Karpas-422 (cell line): Measurements from ENCODE around the gene STK11. TPM values are rescaled to one million over a fixed set of nuclear protein-coding genes. Genes with fewer than 3 reads are reported as not detected.
"Not testable (repeated sequence)": the region's sequence is repeated elsewhere in the genome, so short reads cannot be mapped to it uniquely, and the experiment has no call there.

ENCODE experiments used
- DNase-seq: peaks from one replicate; pipeline ENCODE4 v3.0.0-alpha.2; 2015
- H2AFZ ChIP-seq: fragments of 200-600 bp; sonication (generic); 2 replicates; pipeline ENCODE4 v1.6.1; 2014; ENCODE audit warnings: antibody characterized with exemption, low read length, mixed read lengths
- H3K27ac ChIP-seq: fragments of 200-600 bp; sonication (generic); 2 replicates; pipeline ENCODE4 v1.5.1; 2014; ENCODE audit warnings: mild to moderate bottlenecking, low read length, moderate library complexity
- H3K27me3 ChIP-seq: fragments of 200-600 bp; sonication (generic); 2 replicates; pipeline ENCODE4 v1.6.1; 2014; ENCODE audit warnings: low read length, mixed read lengths
- H3K36me3 ChIP-seq: fragments of 200-600 bp; sonication (generic); 2 replicates; pipeline ENCODE4 v1.6.1; 2014; ENCODE audit warnings: low read length, mixed read lengths; ENCODE audit not compliant: insufficient read depth
- H3K4me1 ChIP-seq: fragments of 200-600 bp; sonication (generic); 2 replicates; pipeline ENCODE4 v1.6.1; 2014; ENCODE audit warnings: mild to moderate bottlenecking, low read length, mixed read lengths
- H3K4me2 ChIP-seq: fragments of 200-600 bp; sonication (generic); 2 replicates; pipeline ENCODE4 v1.6.1; 2014; ENCODE audit warnings: low read length, low read depth, mild to moderate bottlenecking; ENCODE audit not compliant: poor library complexity, severe bottlenecking
- H3K4me3 ChIP-seq: fragments of 200-600 bp; sonication (generic); 2 replicates; pipeline ENCODE4 v1.5.1; 2014; ENCODE audit warnings: mild to moderate bottlenecking, antibody characterized with exemption, low read length, mixed read lengths
- H3K79me2 ChIP-seq: fragments of 200-600 bp; sonication (generic); 2 replicates; pipeline ENCODE4 v1.6.1; 2014; ENCODE audit warnings: mild to moderate bottlenecking, low read length, mixed read lengths
- H3K9ac ChIP-seq: fragments of 200-600 bp; sonication (generic); 2 replicates; pipeline ENCODE4 v1.6.0; 2014; ENCODE audit warnings: low read length
- H3K9me2 ChIP-seq: fragments of 200-600 bp; sonication (generic), shearing (Covaris generic); replicated peaks from 2 replicates; pipeline ENCODE4 v1.6.0; 2014; ENCODE audit warnings: mild to moderate bottlenecking, low read length, moderate library complexity; ENCODE audit not compliant: insufficient read depth
- H3K9me3 ChIP-seq: fragments of 300-700, 200-600 bp; sonication (generic); 2 replicates; pipeline ENCODE4 v1.6.1; 2014; ENCODE audit warnings: low read length, mixed read lengths
- H4K20me1 ChIP-seq: fragments of 200-600 bp; sonication (generic); 2 replicates; pipeline ENCODE4 v1.6.1; 2014; ENCODE audit warnings: mild to moderate bottlenecking, antibody characterized with exemption, low read length, low read depth; ENCODE audit not compliant: insufficient read depth
- total RNA-seq: library from RNA; depleted of rRNA; stranded (reverse); fragments of >200 nt; shearing (Covaris generic); gene quantifications from 2 replicates; pipeline ENCODE4 v1.2.3, GENCODE V29; 2014; ENCODE audit warnings: low replicate concordance

The STK11 gene
- total RNA-seq, 1 experiment from 2014 or later, result 40.3 TPM

DNA sequence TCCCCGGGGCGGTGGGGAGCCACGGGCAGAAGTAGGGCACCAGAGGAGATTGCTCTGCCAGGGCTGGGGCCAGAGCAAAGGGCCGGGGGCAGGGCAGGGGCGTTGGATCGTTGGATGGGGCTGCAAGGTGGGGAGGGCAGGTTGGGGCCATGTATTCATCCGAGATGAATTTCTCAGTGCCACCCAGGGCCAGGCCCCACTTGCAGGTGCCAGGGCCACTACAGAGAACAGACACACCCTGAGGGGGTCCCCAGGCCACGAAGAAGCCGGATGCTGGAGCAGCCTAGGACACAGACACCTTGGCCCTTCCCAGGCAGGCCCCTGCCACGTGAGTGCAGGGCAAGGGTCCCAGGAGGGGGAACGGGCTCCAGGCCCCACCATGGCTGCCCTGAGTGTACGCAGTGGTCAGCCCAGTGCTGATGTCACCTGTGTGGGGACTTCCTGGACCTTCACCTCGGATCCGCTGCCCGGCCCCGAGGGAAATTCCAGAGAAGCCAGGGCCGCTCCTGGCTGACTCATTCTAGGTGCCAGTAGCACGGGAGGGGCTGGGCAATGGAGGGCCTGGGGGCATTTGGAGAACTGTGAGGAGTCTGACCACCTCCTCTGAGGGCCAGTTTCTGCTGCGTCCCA is 21.9 kb upstream of the STK11 start:
- Histone ChIP-seq H3K4me2 (no peak overlapping the region), H3K9ac (no peak overlapping the region)

GRCh38 chr19:1189419-1189818 is 16.2 kb upstream of the STK11 start:
- H2AFZ ChIP-seq, result no peak overlapping the region
- H3K4me2 ChIP-seq, result no peak overlapping the region
- no peaks in the 10 kb centered on the region for H4K20me1 ChIP-seq
- no peaks in the 10 kb centered on the region for H3K9me3 ChIP-seq
- H3K9me2 ChIP-seq, result no peaks in the 10 kb centered on the region
- peaks cover 2% of the 10 kb centered on the region; the same call in 1 of the 2 replicates for H3K4me1 ChIP-seq
- H3K9ac ChIP-seq, result no peak overlapping the region
- no peak for DNase-seq
- no peak overlapping the region for H3K4me3 ChIP-seq
- no peaks in the 10 kb centered on the region for H3K79me2 ChIP-seq
- H3K36me3 ChIP-seq, result no peaks in the 10 kb centered on the region
- no peak overlapping the region for H3K27ac ChIP-seq
- no peaks in the 10 kb centered on the region for H3K27me3 ChIP-seq

More for the DNA sequence above, 21.9 kb upstream of the STK11 start:
- no peaks in the 10 kb centered on the region for H3K79me2 ChIP-seq
- no peaks in the 10 kb centered on the region for H3K9me3 ChIP-seq
- no peaks in the 10 kb centered on the region for H3K36me3 ChIP-seq
- no peak overlapping the region for H3K4me3 ChIP-seq
- no peaks in the 10 kb centered on the region for H3K9me2 ChIP-seq
- no peaks in the 10 kb centered on the region for H4K20me1 ChIP-seq
- no peak overlapping the region for H3K27ac ChIP-seq
- DNase-seq, result no peak
- H3K4me1 ChIP-seq, result no peaks in the 10 kb centered on the region
- no peaks in the 10 kb centered on the region for H3K27me3 ChIP-seq
- H2AFZ ChIP-seq, result no peak overlapping the region

GRCh38 chr19:1199531-1199930 is 6.0 kb upstream of the STK11 start:
- Histone ChIP-seq H3K4me1 (no peaks in the 10 kb centered on the region), H3K36me3 (no peaks in the 10 kb centered on the region), H3K9me2 (no peaks in the 10 kb centered on the region), H3K4me2 (no peak overlapping the region), H2AFZ (no peak overlapping the region), H3K9me3 (no peaks in the 10 kb centered on the region), H4K20me1 (no peaks in the 10 kb centered on the region), H3K27ac (no peak overlapping the region), H3K27me3 (no peaks in the 10 kb centered on the region), H3K4me3 (no peak overlapping the region), H3K79me2 (no peaks in the 10 kb centered on the region), H3K9ac (no peak overlapping the region)
- DNase-seq, result no peak

DNA sequence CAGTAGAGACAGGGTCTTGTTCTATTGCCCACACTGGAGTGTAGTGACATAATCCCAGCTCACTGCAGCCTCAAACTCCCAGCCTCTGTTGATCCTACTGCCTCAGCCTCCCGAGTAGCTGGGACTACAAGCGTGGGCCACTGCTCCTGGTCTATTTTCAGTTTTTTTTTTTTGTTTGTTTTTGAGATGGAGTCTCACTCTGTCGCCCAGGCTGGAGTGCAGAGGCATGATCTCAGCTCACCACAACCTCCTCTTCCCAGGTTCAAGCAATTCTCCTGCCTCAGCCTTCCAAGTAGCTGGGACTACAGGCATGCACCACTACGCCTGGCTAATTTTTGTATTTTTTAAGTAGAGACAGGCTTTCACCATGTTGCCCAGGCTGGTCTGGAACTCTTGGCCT is 5.0 kb upstream of the STK11 start:
- not testable (repeated sequence) for H3K36me3 ChIP-seq, H3K9ac ChIP-seq, H3K9me3 ChIP-seq, DNase-seq, H3K79me2 ChIP-seq, H3K4me1 ChIP-seq, H3K4me2 ChIP-seq, H3K9me2 ChIP-seq, H3K4me3 ChIP-seq, H2AFZ ChIP-seq, H3K27me3 ChIP-seq, H4K20me1 ChIP-seq, H3K27ac ChIP-seq

- peak overlapping the region; percentile 72 for H3K9ac ChIP-seq
- H3K4me1 ChIP-seq, result peaks cover 12% of the 10 kb centered on the region
- no peaks in the 10 kb centered on the region for H3K27me3 ChIP-seq
- H3K4me3 ChIP-seq, result peak overlapping the region; percentile 68
- peaks cover 17% of the 10 kb centered on the region for H4K20me1 ChIP-seq
- no peak overlapping the region for H2AFZ ChIP-seq
- H3K9me3 ChIP-seq, result no peaks in the 10 kb centered on the region
- H3K27ac ChIP-seq, result peak overlapping the region; percentile 64
- peaks cover 49% of the 10 kb centered on the region for H3K79me2 ChIP-seq
- peak overlapping the region; percentile 72 for H3K4me2 ChIP-seq
- H3K36me3 ChIP-seq, result peaks cover 4% of the 10 kb centered on the region; the same call in 1 of the 2 replicates
- H3K9me2 ChIP-seq, result no peaks in the 10 kb centered on the region
- DNase-seq, result no peak
Observed at GRCh38 chr19:1206150-1206863, 729 bp downstream of the STK11 start.

GRCh38 chr19:1206864-1207450 is 1.4 kb downstream of the STK11 start:
- Histone ChIP-seq H3K9ac (peak overlapping the region; percentile 72), H3K4me2 (peak overlapping the region; percentile 72), H2AFZ (no peak overlapping the region), H3K36me3 (peaks cover 4% of the 10 kb centered on the region; the same call in 1 of the 2 replicates), H3K27me3 (no peaks in the 10 kb centered on the region), H3K4me3 (peak overlapping the region; percentile 68), H3K4me1 (peaks cover 12% of the 10 kb centered on the region), H3K27ac (peak overlapping the region; percentile 64), H4K20me1 (peaks cover 17% of the 10 kb centered on the region), H3K9me2 (no peaks in the 10 kb centered on the region), H3K79me2 (peaks cover 56% of the 10 kb centered on the region), H3K9me3 (no peaks in the 10 kb centered on the region)
- DNase-seq, result peak; percentile 76

GRCh38 chr19:1208830-1209229 is 3.3 kb downstream of the STK11 start:
- H3K9me2 ChIP-seq, H3K36me3 ChIP-seq, H3K4me2 ChIP-seq, H2AFZ ChIP-seq, H3K27ac ChIP-seq, H3K4me3 ChIP-seq, H3K9me3 ChIP-seq, H3K9ac ChIP-seq, H3K27me3 ChIP-seq, DNase-seq: not testable (repeated sequence)
- peaks cover 17% of the 10 kb centered on the region for H3K4me1 ChIP-seq
- peaks cover 71% of the 10 kb centered on the region for H3K79me2 ChIP-seq
- H4K20me1 ChIP-seq, result peaks cover 21% of the 10 kb centered on the region

DNA sequence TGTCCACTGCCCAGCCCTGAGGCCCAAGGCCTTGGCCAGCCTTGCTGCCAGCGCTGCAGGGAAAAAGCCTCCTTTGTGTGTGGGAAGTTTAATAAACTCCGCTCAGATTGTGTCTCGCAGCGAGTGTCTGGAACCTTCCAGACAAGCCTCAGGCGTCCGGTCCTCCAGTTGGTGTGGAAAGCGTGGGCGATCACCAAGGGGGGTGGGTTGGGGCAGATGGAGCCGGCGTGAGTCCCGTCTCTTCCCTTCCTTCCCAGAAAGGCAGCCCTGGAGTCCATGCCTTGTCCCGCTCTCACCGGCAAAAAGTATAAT is 4.6 kb downstream of the STK11 start:
- Histone ChIP-seq H3K27me3 (no peaks in the 10 kb centered on the region), H3K4me3 (no peak overlapping the region), H3K36me3 (peaks cover 4% of the 10 kb centered on the region; the same call in 1 of the 2 replicates), H3K4me2 (no peak overlapping the region), H3K79me2 (peaks cover 85% of the 10 kb centered on the region), H3K27ac (no peak overlapping the region), H3K4me1 (peaks cover 13% of the 10 kb centered on the region), H3K9me3 (no peaks in the 10 kb centered on the region), H4K20me1 (peaks cover 25% of the 10 kb centered on the region), H3K9ac (no peak overlapping the region), H2AFZ (no peak overlapping the region), H3K9me2 (no peaks in the 10 kb centered on the region)
- no peak for DNase-seq
